Measurements from ENCODE around the gene RAPGEF6. TPM values are rescaled to one million over a fixed set of nuclear protein-coding genes. Genes with fewer than 3 reads are reported as not detected.

RAPGEF6 gene
- total RNA-seq, 4 donors from 2014 or later, result 16.7 to 104 (median 22.6) TPM

GRCh38 chr5:131389869-131390265 lies 245.2 kb downstream of the RAPGEF6 start:
- Histone ChIP-seq H3K27ac (no peak overlapping the region), H3K4me3 (no peak overlapping the region), H3K4me1 (peaks cover 0 to 9% (median 0%) of the 10 kb centered on the region in 4 donors), H3K9me3 (no peaks in the 10 kb centered on the region), H3K36me3 (peaks cover 0 to 79% (median 0%) of the 10 kb centered on the region in 3 donors), H3K27me3 (no peaks in the 10 kb centered on the region)
- TF ChIP-seq POLR2A (IDR thresholded peaks at IDR 0.05) (no peak), CTCF (IDR thresholded peaks at IDR 0.05) (no peak)
- no peak for DNase-seq

GRCh38 chr5:131389096-131389868 lies 245.7 kb downstream of the RAPGEF6 start:
- H3K4me1 ChIP-seq, result peaks cover 0 to 9% (median 0%) of the 10 kb centered on the region in 4 donors
- no peaks in the 10 kb centered on the region for H3K27me3 ChIP-seq
- no peak overlapping the region for H3K27ac ChIP-seq
- H3K36me3 ChIP-seq, result peaks cover 0 to 74% (median 0%) of the 10 kb centered on the region in 3 donors
- DNase-seq, result no peak
- H3K4me3 ChIP-seq, result no peak overlapping the region
- no peaks in the 10 kb centered on the region for H3K9me3 ChIP-seq
- TF ChIP-seq CTCF (IDR thresholded peaks at IDR 0.05) (no peak), POLR2A (IDR thresholded peaks at IDR 0.05) (no peak)

GRCh38 chr5:131387255-131387654 lies 247.8 kb downstream of the RAPGEF6 start:
- no peaks in the 10 kb centered on the region for H3K9me3 ChIP-seq
- peaks cover 0 to 56% (median 0%) of the 10 kb centered on the region in 3 donors for H3K36me3 ChIP-seq
- TF ChIP-seq POLR2A (IDR thresholded peaks at IDR 0.05), result no peak
- TF ChIP-seq CTCF (IDR thresholded peaks at IDR 0.05), result no peak
- no peak overlapping the region for H3K27ac ChIP-seq
- no peaks in the 10 kb centered on the region for H3K27me3 ChIP-seq
- H3K4me1 ChIP-seq, result peaks cover 0 to 5% (median under 1%) of the 10 kb centered on the region in 4 donors
- H3K4me3 ChIP-seq, result no peak overlapping the region
- no peak for DNase-seq

- Histone ChIP-seq H3K9me3 (no peaks in the 10 kb centered on the region), H3K27me3 (no peaks in the 10 kb centered on the region), H3K36me3 (peaks cover 0 to 51% (median 0%) of the 10 kb centered on the region in 3 donors), H3K4me1 (peaks cover 0 to 5% (median 3%) of the 10 kb centered on the region in 4 donors), H3K27ac (no peak overlapping the region), H3K4me3 (no peak overlapping the region)
- no peak for DNase-seq
- TF ChIP-seq POLR2A (IDR thresholded peaks at IDR 0.05) (no peak), CTCF (IDR thresholded peaks at IDR 0.05) (no peak)
Measured at GRCh38 chr5:131386779-131387178, 248.2 kb downstream of the RAPGEF6 start.

GRCh38 chr5:131386124-131386523 lies 248.9 kb downstream of the RAPGEF6 start:
- H3K4me3 ChIP-seq, result no peak overlapping the region
- peaks cover 0 to 47% (median 0%) of the 10 kb centered on the region in 3 donors for H3K36me3 ChIP-seq
- no peak overlapping the region for H3K27ac ChIP-seq
- H3K4me1 ChIP-seq, result peaks cover 0 to 12% (median 6%) of the 10 kb centered on the region in 4 donors
- no peak for DNase-seq
- TF ChIP-seq CTCF (IDR thresholded peaks at IDR 0.05), result no peak
- no peak for TF ChIP-seq POLR2A (IDR thresholded peaks at IDR 0.05)
- no peaks in the 10 kb centered on the region for H3K27me3 ChIP-seq
- no peaks in the 10 kb centered on the region for H3K9me3 ChIP-seq
